Panc1 (cell line): ENCODE data around the gene AHR.

ENCODE experiments used
- CTCF ChIP-seq: fragments of 450-650 bp; IDR thresholded peaks from 2 replicates; pipeline ENCODE4 v1.5.1; 2017; ENCODE audit warnings: mild to moderate bottlenecking
- POLR2AphosphoS5 ChIP-seq: IDR thresholded peaks from 2 replicates; pipeline ENCODE4 v1.6.1; 2012; ENCODE audit warnings: mild to moderate bottlenecking, low read depth, low read length, moderate library complexity
- TF ChIP-seq, protein P1 (sequence below), 2 experiments: IDR thresholded peaks; 2 replicates each; pipeline ENCODE4 v1.6.1; 2011 to 2012; ENCODE audit warnings: low read depth in 2 of 2, control low read depth in 1 of 2, low read length in 1 of 2, mild to moderate bottlenecking in 1 of 2, moderate library complexity in 1 of 2; ENCODE audit not compliant: insufficient read depth in 1 of 2

- no peak for TF ChIP-seq CTCF
- TF ChIP-seq, protein P1, sequence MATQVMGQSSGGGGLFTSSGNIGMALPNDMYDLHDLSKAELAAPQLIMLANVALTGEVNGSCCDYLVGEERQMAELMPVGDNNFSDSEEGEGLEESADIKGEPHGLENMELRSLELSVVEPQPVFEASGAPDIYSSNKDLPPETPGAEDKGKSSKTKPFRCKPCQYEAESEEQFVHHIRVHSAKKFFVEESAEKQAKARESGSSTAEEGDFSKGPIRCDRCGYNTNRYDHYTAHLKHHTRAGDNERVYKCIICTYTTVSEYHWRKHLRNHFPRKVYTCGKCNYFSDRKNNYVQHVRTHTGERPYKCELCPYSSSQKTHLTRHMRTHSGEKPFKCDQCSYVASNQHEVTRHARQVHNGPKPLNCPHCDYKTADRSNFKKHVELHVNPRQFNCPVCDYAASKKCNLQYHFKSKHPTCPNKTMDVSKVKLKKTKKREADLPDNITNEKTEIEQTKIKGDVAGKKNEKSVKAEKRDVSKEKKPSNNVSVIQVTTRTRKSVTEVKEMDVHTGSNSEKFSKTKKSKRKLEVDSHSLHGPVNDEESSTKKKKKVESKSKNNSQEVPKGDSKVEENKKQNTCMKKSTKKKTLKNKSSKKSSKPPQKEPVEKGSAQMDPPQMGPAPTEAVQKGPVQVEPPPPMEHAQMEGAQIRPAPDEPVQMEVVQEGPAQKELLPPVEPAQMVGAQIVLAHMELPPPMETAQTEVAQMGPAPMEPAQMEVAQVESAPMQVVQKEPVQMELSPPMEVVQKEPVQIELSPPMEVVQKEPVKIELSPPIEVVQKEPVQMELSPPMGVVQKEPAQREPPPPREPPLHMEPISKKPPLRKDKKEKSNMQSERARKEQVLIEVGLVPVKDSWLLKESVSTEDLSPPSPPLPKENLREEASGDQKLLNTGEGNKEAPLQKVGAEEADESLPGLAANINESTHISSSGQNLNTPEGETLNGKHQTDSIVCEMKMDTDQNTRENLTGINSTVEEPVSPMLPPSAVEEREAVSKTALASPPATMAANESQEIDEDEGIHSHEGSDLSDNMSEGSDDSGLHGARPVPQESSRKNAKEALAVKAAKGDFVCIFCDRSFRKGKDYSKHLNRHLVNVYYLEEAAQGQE (IDR thresholded peaks at IDR 0.05; ENCODE audit: insufficient read depth in 1 of 2, low read depth in 2 of 2, low read length in 1 of 2), result no peak
- no peak for TF ChIP-seq POLR2AphosphoS5
These were observed 69.0 kb downstream of the AHR start for GRCh38 chr7:17367502-17367901.
